ENCODE results near the gene IMMP2L.

DNA sequence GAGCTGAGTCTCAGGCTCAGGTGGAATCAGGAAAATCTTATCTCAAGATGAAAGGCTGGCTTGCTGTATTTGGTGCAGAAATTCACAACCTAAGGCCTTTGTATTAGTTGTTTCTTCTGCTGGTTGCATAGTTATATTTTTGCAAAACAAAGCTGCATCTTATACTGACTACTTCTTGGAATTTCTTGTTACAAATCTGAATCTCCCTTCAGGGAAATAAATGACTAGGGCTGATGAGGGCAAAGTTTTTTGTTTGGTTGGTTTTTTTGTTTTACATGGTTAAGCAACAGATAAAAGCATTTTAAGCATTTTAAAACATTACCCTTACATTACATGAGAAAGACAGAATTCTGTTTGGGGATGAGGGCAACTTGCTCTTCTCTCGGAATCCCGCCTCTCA, 485.3 kb downstream of the IMMP2L start:
- no peak for TF ChIP-seq POLR2A (IDR thresholded peaks at IDR 0.05)
- TF ChIP-seq, protein P1, sequence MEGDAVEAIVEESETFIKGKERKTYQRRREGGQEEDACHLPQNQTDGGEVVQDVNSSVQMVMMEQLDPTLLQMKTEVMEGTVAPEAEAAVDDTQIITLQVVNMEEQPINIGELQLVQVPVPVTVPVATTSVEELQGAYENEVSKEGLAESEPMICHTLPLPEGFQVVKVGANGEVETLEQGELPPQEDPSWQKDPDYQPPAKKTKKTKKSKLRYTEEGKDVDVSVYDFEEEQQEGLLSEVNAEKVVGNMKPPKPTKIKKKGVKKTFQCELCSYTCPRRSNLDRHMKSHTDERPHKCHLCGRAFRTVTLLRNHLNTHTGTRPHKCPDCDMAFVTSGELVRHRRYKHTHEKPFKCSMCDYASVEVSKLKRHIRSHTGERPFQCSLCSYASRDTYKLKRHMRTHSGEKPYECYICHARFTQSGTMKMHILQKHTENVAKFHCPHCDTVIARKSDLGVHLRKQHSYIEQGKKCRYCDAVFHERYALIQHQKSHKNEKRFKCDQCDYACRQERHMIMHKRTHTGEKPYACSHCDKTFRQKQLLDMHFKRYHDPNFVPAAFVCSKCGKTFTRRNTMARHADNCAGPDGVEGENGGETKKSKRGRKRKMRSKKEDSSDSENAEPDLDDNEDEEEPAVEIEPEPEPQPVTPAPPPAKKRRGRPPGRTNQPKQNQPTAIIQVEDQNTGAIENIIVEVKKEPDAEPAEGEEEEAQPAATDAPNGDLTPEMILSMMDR (IDR thresholded peaks at IDR 0.05) = no peak
